Endothelial cell of umbilical vein (primary cell): ENCODE measurements around the gene CFAP20DC. TPM values are rescaled to one million over a fixed set of nuclear protein-coding genes. Genes with fewer than 3 reads are reported as not detected.

Experiments
- BruUV-seq: library from RNA; stranded (reverse); fragments of 400-500 nt; replicated peaks from 2 replicates; lab custom pipeline; 2021; lab: Mats Ljungman, UMichigan
- CTCF ChIA-PET: fragments of 300-600, 350-600 bp; sonication (Branson Sonifier 250); formaldehyde crosslinking; loops from one replicate; lab custom pipeline; 2021; ENCODE audit warnings: antibody characterized with exemption, inconsistent platforms; lab: Charles Lee
- POLR2A ChIA-PET: fragments of 300-600, 350-600 bp; sonication (Branson Sonifier 250); formaldehyde crosslinking; loops from one replicate; lab custom pipeline; 2021; ENCODE audit warnings: antibody characterized with exemption, inconsistent platforms; lab: Charles Lee
- DNase-seq: peaks from one replicate; pipeline ENCODE4 v3.0.0-alpha.2; 2011; ENCODE audit warnings: low read depth, low spot score
- FAIRE-seq: peaks from 2 replicates; lab custom pipeline; 2011; peaks lifted over from hg19 to GRCh38; lab: Jason Lieb, UNC
- H2AFZ ChIP-seq: 2 replicates; pipeline ENCODE4 v1.6.0; 2012; ENCODE audit warnings: low read depth, low read length, control low read depth, inconsistent platforms
- H3K27ac ChIP-seq: 2 replicates; pipeline ENCODE4 v1.5.1; 2011; ENCODE audit warnings: low read depth, mild to moderate bottlenecking, control low read depth, low read length, moderate library complexity; ENCODE audit not compliant: insufficient read depth
- H3K27me3 ChIP-seq, 2 experiments: 2 replicates each; pipeline versions ENCODE4 v1.6.0 to v1.6.1; 2011; ENCODE audit warnings: low read length in 2 of 2, mixed read lengths in 1 of 2; ENCODE audit not compliant: control insufficient read depth in 2 of 2, insufficient read depth in 2 of 2
- H3K36me3 ChIP-seq, 2 experiments: 2 replicates in 1 of 2; 3 replicates in 1 of 2; pipeline ENCODE4 v1.5.1; 2011; ENCODE audit warnings: low read length in 2 of 2, mild to moderate bottlenecking in 1 of 2, moderate library complexity in 1 of 2; ENCODE audit not compliant: control insufficient read depth in 2 of 2, insufficient read depth in 2 of 2; ENCODE audit errors: extremely low read depth in 1 of 2
- H3K4me1 ChIP-seq: 3 replicates; pipeline ENCODE4 v1.5.1; 2011; ENCODE audit warnings: mild to moderate bottlenecking, low read length; ENCODE audit not compliant: control insufficient read depth, insufficient read depth; ENCODE audit errors: extremely low read depth
- H3K4me2 ChIP-seq: 2 replicates; pipeline ENCODE4 v1.6.1; 2011; ENCODE audit warnings: low read length, control low read depth, mixed read lengths; ENCODE audit not compliant: insufficient read depth
- H3K4me3 ChIP-seq, 3 experiments: fragments of 200-600 bp in 1 of 3; sonication (generic), shearing (Covaris generic) in 1 of 3; replicated peaks in 1 of 3; 2 replicates each; pipeline ENCODE4 v1.5.1; 2011 to 2016; ENCODE audit warnings: control low read depth in 3 of 3, low read length in 3 of 3, mild to moderate bottlenecking in 2 of 3, inconsistent platforms in 1 of 3, low read depth in 1 of 3, moderate library complexity in 1 of 3; ENCODE audit not compliant: insufficient read depth in 1 of 3
- H3K79me2 ChIP-seq: 2 replicates; pipeline ENCODE4 v1.6.0; 2012; ENCODE audit warnings: low read length, inconsistent platforms; ENCODE audit not compliant: control insufficient read depth, insufficient read depth
- H3K9ac ChIP-seq: replicated peaks from 2 replicates; pipeline ENCODE3; 2011; ENCODE audit warnings: low read length, control low read depth; ENCODE audit not compliant: insufficient read depth; ENCODE audit errors: extremely low read depth
- H3K9me1 ChIP-seq: replicated peaks from 3 replicates; pipeline ENCODE4 v1.6.0; 2011; ENCODE audit warnings: mild to moderate bottlenecking, low read length; ENCODE audit not compliant: control insufficient read depth, insufficient read depth; ENCODE audit errors: extremely low read depth
- H3K9me3 ChIP-seq: replicated peaks from 2 replicates; pipeline ENCODE4 v1.5.1; 2012; ENCODE audit warnings: low read length, inconsistent platforms; ENCODE audit not compliant: control insufficient read depth, insufficient read depth
- H4K20me1 ChIP-seq: replicated peaks from 2 replicates; pipeline ENCODE3; 2011; ENCODE audit warnings: mild to moderate bottlenecking, low read length; ENCODE audit not compliant: control insufficient read depth, insufficient read depth; ENCODE audit errors: extremely low read depth
- CTCF ChIP-seq, 2 donors: IDR thresholded peaks; 1 replicate in 1 of 2; 2 replicates in 1 of 2; pipeline ENCODE4 v1.5.1; 2011; ENCODE audit warnings: low read length in 2 of 2, mild to moderate bottlenecking in 2 of 2, moderate library complexity in 2 of 2, control low read depth in 1 of 2, inconsistent platforms in 1 of 2, low read depth in 1 of 2; ENCODE audit not compliant: insufficient read depth in 1 of 2; ENCODE audit errors: extremely low read depth in 1 of 2
- EZH2 ChIP-seq: IDR thresholded peaks from 2 replicates; pipeline ENCODE4 v1.6.1; 2012; ENCODE audit warnings: borderline replicate concordance, low read depth, mild to moderate bottlenecking, moderate library complexity, low read length, inconsistent platforms; ENCODE audit not compliant: severe bottlenecking
- FOS ChIP-seq: IDR thresholded peaks from 2 replicates; pipeline ENCODE4 v1.6.1; 2011; ENCODE audit warnings: mild to moderate bottlenecking, low read length, moderate library complexity, borderline replicate concordance; ENCODE audit not compliant: insufficient read depth
- JUN ChIP-seq: IDR thresholded peaks from 2 replicates; pipeline ENCODE4 v1.6.1; 2011; ENCODE audit warnings: borderline replicate concordance, low read depth; ENCODE audit not compliant: insufficient read length, insufficient read depth
- MAX ChIP-seq: IDR thresholded peaks from 2 replicates; pipeline ENCODE4 v1.6.1; 2011; ENCODE audit not compliant: insufficient read depth, insufficient read length
- POLR2A ChIP-seq: IDR thresholded peaks from 2 replicates; pipeline ENCODE4 v1.6.1; 2012; ENCODE audit warnings: low read depth, mild to moderate bottlenecking, control low read depth, low read length
- POLR2AphosphoS5 ChIP-seq: IDR thresholded peaks from 2 replicates; pipeline ENCODE4 v1.6.1; 2012; ENCODE audit warnings: low read depth, mild to moderate bottlenecking, control low read depth, low read length, moderate library complexity; ENCODE audit not compliant: insufficient read depth
- dilution Hi-C: fragments of 300-500 bp; cut with MboI; formaldehyde crosslinking; loops from one replicate; pipeline ENCODE4 v1.15.0; 2019; ENCODE audit warnings: low sequenced_read_pairs; ENCODE audit not compliant: extremely low pct_ligation_motif_present
- intact Hi-C: fragments of 100-400 bp; cut with micrococcal nuclease; formaldehyde crosslinking; loops from one replicate; pipeline ENCODE4 v1.10.0; 2022
- polyA plus RNA-seq, 4 experiments: library from polyadenylated mRNA; depleted of rRNA in 3 of 4; stranded (reverse) in 3 of 4; unstranded in 1 of 4; fragments of >200 nt; gene quantifications; 2 replicates each; pipeline versions ENCODE4 v1.2.1 to v1.2.3, GENCODE V29; 2011 to 2012; ENCODE audit warnings: missing spikeins in 1 of 4
- total RNA-seq: library from RNA; stranded (reverse); gene quantifications from 2 replicates; pipeline ENCODE4 v1.2.3, GENCODE V29; 2021

CFAP20DC gene
- total and polyA plus RNA-seq, 2 donors (not counting 3 experiments of a cell fraction or from before 2014, with no cell fraction given): 0.92 to 2.1 TPM

GRCh38 chr3:59081071-59081470 is 31.2 kb upstream of the CFAP20DC start:
- no peaks in the 10 kb centered on the region for H3K27me3 ChIP-seq
- no peaks in the 10 kb centered on the region for H3K79me2 ChIP-seq
- dilution Hi-C loops (no loop called here), intact Hi-C loops (no loop called here)
- H3K9me1 ChIP-seq: no peaks in the 10 kb centered on the region
- POLR2A ChIA-PET: no interaction called here
- H2AFZ ChIP-seq: no peak overlapping the region
- no peaks in the 10 kb centered on the region for H4K20me1 ChIP-seq
- DNase-seq (no peak), FAIRE-seq (no peak)
- H3K9ac ChIP-seq: no peak overlapping the region
- H3K4me2 ChIP-seq: no peak overlapping the region
- no peaks in the 10 kb centered on the region for H3K4me1 ChIP-seq
- H3K4me3 ChIP-seq: no peak overlapping the region
- no peak overlapping the region for H3K27ac ChIP-seq
- H3K9me3 ChIP-seq: no peaks in the 10 kb centered on the region
- no peaks in the 10 kb centered on the region for H3K36me3 ChIP-seq
- TF ChIP-seq POLR2A: no peak
- no TSS peak for BruUV-seq
- CTCF ChIA-PET: no interaction called here

GRCh38 chr3:59079962-59080361 is 30.1 kb upstream of the CFAP20DC start:
- no peak overlapping the region for H3K4me2 ChIP-seq
- H2AFZ ChIP-seq: no peak overlapping the region
- FAIRE-seq (no peak), DNase-seq (no peak)
- intact Hi-C loops: no loop called here
- no peaks in the 10 kb centered on the region for H3K9me1 ChIP-seq
- H4K20me1 ChIP-seq: no peaks in the 10 kb centered on the region
- H3K27ac ChIP-seq: no peak overlapping the region
- no peak overlapping the region for H3K9ac ChIP-seq
- no TSS peak for BruUV-seq
- no peaks in the 10 kb centered on the region for H3K4me1 ChIP-seq
- ChIA-PET CTCF (no interaction called here), POLR2A (no interaction called here)
- dilution Hi-C loops: no loop called here
- TF ChIP-seq JUN (no peak), POLR2AphosphoS5 (no peak), FOS (no peak), CTCF (IDR thresholded peaks at IDR 0.05; ENCODE audit: extremely low read depth in 1 of 2, insufficient read depth in 1 of 2, low read depth in 1 of 2, low read length in 2 of 2) (no peak), EZH2 (no peak), POLR2A (no peak), MAX (no peak)
- no peak overlapping the region for H3K4me3 ChIP-seq
- no peaks in the 10 kb centered on the region for H3K9me3 ChIP-seq
- H3K36me3 ChIP-seq: no peaks in the 10 kb centered on the region
- no peaks in the 10 kb centered on the region for H3K27me3 ChIP-seq
- H3K79me2 ChIP-seq: no peaks in the 10 kb centered on the region
